IPS-18c (cell line): ENCODE data around the gene OSBPL3.
"Not testable (repeated sequence)": the region's sequence is repeated elsewhere in the genome, so short reads cannot be mapped to it uniquely, and the experiment has no call there.

Experiments
- H3K4me3 ChIP-seq: 2 replicates; pipeline ENCODE4 v1.7.0; 2013; ENCODE audit warnings: low read depth, mild to moderate bottlenecking, low read length, moderate library complexity; ENCODE audit not compliant: insufficient read depth
- H3K9me3 ChIP-seq: one replicate; pipeline ENCODE4 v1.6.1; 2013; ENCODE audit warnings: mild to moderate bottlenecking, low read length, moderate library complexity; ENCODE audit not compliant: control insufficient read depth, insufficient read depth

OSBPL3 gene

DNA sequence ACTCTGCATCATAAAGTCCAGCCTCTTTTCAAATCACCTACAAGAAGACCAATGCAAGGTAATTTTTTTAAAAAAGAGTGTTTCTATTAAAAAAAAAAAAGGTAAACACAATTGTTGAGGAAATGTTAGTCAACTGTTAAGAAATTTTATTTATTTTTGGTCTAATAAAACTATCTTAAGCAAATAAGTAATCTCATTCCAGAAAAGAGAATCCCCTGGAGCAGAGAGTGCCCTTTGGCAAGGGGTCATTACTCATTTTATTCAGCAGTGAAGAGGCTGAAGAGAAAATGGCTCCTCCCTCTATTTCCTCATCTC lies 159.3 kb downstream of the OSBPL3 start:
- Histone ChIP-seq H3K4me3 (no peak overlapping the region), H3K9me3 (no peaks in the 10 kb centered on the region)

GRCh38 chr7:24819916-24820689 lies 159.9 kb downstream of the OSBPL3 start:
- Histone ChIP-seq H3K9me3 (no peaks in the 10 kb centered on the region), H3K4me3 (no peak overlapping the region)

DNA sequence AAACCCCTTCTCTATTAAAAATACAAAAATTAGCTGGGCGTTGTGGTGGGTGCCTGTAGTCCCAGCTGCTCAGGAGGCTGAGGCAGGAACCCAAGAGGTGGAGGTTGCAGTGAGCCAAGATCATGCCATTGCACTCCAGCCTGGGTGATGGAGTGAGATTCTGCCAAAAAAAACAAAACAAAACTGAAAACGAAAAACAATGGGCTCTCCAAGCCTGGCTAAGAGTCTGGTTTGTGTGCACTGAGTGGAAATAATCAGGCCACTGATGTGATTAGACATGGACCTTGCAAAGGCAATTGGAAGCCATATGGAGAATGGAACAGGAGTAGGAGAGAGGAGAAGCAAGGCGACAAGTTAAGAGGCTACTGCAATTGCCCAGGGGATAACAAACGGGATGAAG lies 162.6 kb downstream of the OSBPL3 start:
- Histone ChIP-seq H3K4me3 (no peak overlapping the region), H3K9me3 (no peaks in the 10 kb centered on the region)

DNA sequence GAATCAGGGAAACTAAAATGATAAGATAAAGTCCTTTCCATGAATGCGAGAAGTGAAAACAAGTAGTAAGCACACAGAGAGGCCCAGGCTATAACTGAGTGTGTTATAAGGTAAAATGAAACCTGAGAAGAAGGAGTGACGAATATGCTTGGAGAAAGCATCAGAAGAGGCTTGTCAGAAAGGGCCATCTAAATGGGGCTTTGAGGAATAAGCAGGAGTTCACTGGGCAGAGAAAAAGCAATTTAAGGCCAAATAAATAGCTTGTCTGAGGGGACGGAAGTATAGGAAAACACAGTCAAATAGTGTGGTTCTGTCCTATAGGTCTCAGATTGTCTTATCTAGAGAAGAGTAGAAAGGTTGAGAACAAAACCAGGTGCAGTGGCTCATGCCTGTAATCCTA lies 163.1 kb downstream of the OSBPL3 start:
- no peak overlapping the region for H3K4me3 ChIP-seq
- no peaks in the 10 kb centered on the region for H3K9me3 ChIP-seq

- H3K9me3 ChIP-seq = no peaks in the 10 kb centered on the region
- H3K4me3 ChIP-seq = no peak overlapping the region
Measured at GRCh38 chr7:24812305-24812945, 167.6 kb downstream of the OSBPL3 start.

DNA sequence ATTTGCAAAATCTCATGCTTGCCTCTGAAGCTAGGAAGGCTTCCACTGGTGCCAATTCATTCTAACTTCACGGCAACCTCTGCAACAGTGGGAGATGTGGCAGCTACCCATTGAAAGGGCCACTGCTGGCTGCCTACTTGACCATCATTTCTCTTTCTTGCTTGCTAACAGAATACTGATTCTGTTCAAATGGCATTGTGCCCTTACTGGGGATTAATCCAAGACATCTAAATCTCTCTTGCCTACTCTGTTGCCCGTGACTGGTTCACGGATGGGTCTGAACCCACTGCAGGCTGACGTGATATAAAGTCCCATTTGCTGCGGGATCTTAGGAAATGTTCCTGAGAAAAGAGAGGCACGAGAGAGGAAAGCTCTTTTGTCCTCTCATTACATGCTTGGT lies 171.5 kb downstream of the OSBPL3 start:
- Histone ChIP-seq H3K9me3 (no peaks in the 10 kb centered on the region), H3K4me3 (no peak overlapping the region)

DNA sequence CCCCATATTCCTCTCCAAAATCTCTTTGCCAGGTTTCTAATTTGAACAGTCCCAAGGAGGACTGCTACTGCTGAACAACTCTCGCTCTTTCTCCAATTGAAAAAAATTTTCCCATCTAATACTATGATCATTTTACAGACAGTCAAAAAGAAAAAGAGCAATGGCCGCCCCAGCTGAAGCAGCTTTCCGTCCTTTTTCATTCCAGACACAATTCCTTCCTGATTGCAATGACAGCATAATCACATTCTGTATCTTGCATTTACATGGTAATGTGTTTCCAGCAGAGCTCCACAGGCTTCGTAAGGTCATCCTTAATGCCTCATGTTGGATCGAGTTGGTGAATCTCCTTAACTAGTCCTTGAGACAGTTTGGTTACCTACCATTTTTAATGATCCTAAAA lies 177.7 kb downstream of the OSBPL3 start:
- Histone ChIP-seq H3K4me3 (no peak overlapping the region), H3K9me3 (no peaks in the 10 kb centered on the region)

- H3K9me3 ChIP-seq = no peaks in the 10 kb centered on the region
- H3K4me3 ChIP-seq = no peak overlapping the region
Measured at GRCh38 chr7:24801883-24802282, 178.1 kb downstream of the OSBPL3 start.

DNA sequence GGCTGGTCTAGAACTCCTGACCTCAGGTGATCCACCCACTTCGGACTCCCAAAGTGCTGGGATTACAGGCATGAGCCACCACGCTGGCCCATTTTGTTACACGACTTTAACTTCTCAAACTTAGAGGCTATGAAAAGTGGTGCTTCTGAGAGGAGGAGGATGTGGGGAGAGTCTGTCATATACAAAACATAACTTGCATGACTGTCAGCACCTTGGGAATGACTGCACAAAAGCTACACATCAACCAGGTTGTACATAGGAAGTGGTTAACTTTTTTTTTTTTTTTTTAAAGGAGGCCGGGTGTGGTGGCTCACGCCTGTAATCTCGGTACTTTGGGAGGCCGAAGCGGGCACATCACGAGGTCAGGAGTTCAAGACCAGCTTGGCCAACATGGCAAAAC lies 179.3 kb downstream of the OSBPL3 start:
- no peak overlapping the region for H3K4me3 ChIP-seq
- no peaks in the 10 kb centered on the region for H3K9me3 ChIP-seq

- no peaks in the 10 kb centered on the region for H3K9me3 ChIP-seq
- H3K4me3 ChIP-seq = no peak overlapping the region
Measured at GRCh38 chr7:24800073-24800472, 179.9 kb downstream of the OSBPL3 start.

- no peak overlapping the region for H3K4me3 ChIP-seq
- no peaks in the 10 kb centered on the region for H3K9me3 ChIP-seq
Measured at GRCh38 chr7:24799506-24799905, 180.5 kb downstream of the OSBPL3 start.

- no peak overlapping the region for H3K4me3 ChIP-seq
- H3K9me3 ChIP-seq = no peaks in the 10 kb centered on the region
Measured at GRCh38 chr7:24798261-24798660, 181.7 kb downstream of the OSBPL3 start.

DNA sequence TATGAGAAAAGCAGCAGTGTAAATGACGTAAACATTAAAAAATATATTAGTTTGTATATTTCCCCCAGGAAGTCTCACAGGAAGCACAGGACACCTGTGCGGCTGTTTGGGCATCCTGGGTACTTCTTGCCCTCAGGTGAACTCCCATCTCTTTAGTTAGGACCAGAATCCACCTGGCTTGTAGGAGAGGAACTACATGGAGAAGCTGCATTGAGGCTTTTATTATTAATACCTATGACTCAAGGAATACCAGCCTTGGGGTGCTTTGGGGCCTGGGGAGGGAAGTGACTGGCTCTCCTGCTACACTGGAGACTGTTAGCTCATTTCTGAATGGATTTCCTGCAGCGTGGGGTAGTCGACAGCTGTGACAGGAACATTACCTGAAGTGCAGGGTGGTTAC lies 182.7 kb downstream of the OSBPL3 start:
- Histone ChIP-seq H3K9me3 (no peaks in the 10 kb centered on the region), H3K4me3 (no peak overlapping the region)

GRCh38 chr7:24795407-24795767 lies 184.6 kb downstream of the OSBPL3 start:
- H3K9me3 ChIP-seq = no peaks in the 10 kb centered on the region
- H3K4me3 ChIP-seq = no peak overlapping the region

DNA sequence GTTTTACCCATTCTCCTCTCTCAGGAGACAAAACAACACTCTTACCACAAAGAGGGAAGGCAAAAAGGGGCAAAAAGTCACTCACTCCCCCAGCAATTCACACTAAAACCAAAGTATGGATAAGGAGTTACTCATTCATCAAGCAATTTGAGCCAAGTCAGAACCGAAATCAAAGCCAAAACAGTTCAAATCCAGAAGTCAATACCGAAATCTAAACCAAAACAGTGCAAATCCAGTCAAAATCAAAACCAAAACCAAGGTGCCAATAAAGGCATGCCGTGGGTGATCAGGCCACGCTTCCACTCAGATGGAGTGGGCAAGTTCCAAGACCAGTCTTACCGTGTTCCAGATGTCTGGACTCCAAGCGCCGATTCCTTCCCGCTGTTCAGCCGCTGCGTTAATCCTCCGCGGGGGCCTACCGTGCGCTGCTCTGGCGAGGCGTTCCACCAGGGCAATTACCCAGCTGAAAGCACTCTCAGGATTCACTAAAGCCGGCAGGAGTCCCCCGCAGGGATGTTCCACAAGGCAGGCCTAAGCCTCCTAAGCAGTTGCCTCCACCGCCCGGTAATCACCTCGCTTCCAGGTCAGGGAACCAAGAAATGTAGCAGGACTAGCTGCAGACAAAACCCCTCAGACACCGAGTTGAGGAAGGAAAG lies 185.1 kb downstream of the OSBPL3 start:
- H3K4me3 ChIP-seq, H3K9me3 ChIP-seq: not testable (repeated sequence)

GRCh38 chr7:24793982-24794648 lies 185.9 kb downstream of the OSBPL3 start:
- H3K4me3 ChIP-seq = no peak overlapping the region
- H3K9me3 ChIP-seq = no peaks in the 10 kb centered on the region

- Histone ChIP-seq H3K9me3 (no peaks in the 10 kb centered on the region), H3K4me3 (no peak overlapping the region)
Measured at GRCh38 chr7:24788961-24789576, 190.9 kb downstream of the OSBPL3 start.

DNA sequence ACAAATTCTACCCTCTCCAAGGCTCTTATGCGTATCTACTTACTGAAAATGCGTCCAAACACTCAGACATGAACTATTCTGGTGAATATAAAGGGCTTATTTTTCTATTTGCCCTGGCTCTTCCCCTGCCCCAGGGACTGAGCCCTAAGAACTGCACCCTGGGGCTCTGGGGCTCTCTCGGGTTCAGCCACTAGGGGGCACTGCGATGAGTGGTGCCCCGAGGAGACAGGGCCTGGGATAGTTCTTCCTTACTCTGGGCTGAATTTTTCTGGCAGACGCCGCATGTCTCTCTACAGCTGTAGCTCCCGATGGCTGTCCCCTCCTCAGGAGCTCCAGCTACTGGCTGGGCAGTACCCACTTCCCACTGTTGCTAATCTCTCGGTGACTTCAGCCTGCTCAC lies 191.9 kb downstream of the OSBPL3 start:
- H3K9me3 ChIP-seq = peaks cover 2% of the 10 kb centered on the region
- H3K4me3 ChIP-seq = no peak overlapping the region
